GM19395 (cell line): ENCODE data around the gene ATP6AP1.

ENCODE experiments used
- ATAC-seq: cut with Tn5 transposase; IDR thresholded peaks from one replicate; pipeline ENCODE4 v1.9.1; 2021; ENCODE audit warnings: mild to moderate bottlenecking, moderate library complexity; ENCODE audit not compliant: unreplicated experiment

ATP6AP1 gene

DNA sequence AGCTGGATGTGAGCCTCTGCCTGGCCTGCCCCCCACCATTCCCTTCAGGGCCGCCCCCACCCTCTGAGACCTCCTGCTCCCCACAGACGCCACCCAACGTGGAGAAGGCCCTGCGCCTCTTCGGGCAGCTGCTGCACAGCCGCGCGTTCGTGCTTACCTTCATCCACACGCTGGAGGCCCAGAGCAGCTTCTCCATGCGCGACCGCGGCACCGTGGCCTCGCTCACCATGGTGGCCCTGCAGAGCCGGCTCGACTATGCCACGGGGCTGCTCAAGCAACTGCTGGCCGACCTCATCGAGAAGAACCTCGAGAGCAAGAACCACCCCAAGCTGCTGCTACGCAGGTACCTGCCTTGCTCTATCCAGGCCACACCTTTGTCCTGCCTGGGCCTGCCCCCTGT lies 39.7 kb downstream of the ATP6AP1 start:
- ATAC-seq, result no peak

DNA sequence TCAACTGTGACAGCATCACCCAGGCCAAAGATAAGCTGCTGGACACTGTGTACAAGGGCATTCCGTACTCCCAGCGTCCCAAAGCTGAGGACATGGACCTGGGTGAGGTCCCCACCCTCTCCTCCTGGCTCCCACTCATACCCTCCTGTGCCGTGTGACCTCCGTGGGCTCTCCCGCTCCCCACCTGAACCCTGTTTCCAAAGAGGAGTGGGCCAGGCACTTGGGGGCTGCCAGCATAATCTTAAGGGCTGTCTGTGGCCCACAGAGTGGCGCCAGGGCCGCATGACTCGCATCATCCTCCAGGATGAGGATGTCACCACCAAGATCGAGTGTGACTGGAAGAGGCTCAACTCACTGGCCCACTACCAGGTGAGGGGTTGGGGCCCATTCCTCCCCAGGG lies 40.6 kb downstream of the ATP6AP1 start:
- no peak for ATAC-seq

DNA sequence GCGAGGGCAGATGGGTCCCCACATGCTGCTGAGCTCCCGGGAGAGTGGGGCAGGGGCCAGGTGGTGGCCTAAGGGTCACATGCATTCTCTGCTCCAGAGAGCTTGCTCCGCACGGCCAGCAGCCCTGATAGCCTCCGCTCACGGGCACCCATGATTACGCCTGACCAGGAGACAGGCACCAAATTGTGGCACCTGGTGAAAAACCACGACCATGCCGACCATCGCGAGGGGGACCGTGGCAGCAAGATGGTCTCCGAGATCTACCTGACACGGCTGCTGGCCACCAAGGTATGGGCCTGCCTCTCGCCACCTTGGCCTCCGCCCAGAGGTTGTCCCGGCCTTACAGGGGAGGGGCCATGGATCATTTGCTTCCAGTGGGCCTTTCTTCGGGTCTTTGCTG lies 41.4 kb downstream of the ATP6AP1 start:
- no peak for ATAC-seq

DNA sequence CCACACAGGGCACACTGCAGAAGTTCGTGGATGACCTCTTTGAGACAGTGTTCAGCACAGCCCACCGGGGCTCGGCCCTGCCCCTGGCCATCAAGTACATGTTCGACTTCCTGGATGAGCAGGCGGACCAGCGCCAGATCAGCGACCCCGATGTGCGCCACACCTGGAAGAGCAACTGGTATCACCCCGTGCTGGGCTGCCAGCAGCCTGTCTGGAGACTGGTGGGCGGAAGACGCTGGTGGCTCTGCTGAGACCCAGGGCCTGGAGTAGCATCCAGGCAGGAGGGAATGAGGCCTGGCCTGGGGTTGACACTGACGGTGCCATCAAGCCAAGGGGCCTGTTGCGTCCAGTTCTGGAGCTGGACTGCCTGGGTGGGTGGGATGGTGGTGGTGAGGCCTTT lies 42.0 kb downstream of the ATP6AP1 start:
- no peak for ATAC-seq

DNA sequence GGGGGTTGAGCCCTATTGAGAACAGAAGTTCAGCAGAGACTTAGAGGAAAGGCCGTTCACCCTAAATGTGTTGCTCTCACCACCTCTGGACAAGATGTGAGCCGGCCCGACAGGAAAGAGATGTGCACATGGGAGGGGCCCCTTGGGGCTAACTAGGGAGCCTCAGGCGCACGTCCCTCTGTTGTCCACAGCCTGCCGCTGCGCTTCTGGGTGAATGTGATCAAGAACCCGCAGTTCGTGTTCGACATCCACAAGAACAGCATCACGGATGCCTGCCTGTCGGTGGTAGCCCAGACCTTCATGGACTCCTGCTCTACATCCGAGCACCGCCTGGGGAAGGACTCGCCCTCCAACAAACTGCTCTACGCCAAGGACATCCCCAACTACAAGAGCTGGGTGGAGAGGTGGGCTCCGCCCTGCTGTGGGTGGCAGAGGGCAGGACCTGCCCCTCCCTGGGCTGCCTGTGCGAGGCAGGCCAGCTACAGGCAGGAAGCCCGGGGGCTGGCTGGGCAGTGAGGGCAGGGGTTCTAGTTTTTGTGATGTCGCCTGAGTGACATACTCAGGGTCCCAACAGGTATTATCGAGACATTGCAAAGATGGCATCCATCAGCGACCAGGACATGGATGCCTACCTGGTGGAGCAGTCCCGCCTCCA lies 42.6 kb downstream of the ATP6AP1 start:
- ATAC-seq, result no peak

DNA sequence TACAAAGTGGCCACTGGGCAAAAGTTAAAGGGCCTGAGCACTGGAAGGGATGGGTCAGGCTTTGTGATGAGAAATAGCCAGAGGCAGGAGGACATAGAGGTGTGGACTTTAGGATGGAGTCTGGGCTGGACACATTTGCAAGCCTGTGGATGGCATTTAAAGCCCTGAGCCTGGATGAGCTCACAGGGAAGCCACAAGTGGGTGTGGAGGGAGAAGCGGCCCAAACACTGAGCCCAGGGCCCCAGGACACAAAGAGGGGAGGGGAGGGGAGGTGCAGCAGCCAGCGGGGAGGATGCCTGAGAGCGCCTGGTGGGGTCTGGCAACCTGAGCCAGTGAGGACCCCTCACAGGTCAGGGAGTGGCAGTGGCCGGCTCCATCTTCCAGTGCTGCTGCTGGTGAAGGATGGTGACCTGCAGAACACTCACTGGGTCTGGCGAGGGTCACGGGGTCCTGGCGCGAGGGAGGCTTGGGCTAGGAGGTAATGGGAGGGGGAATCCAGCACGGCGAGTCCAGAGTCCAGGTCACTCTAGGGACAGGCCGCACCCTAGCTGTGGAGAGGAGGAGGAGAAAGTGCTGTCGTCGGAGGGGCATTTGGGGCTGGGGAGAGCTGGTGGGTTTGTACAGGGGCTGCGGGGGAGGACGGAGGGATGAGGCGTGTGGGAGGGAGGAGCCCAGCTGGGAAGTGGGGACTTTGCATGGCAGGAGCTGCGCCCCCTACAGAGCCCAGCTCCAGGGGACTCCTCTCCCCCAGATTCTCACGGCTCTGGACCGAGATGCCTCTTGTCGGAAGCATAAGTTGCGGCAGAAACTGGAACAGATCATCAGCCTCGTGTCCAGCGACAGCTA lies 43.6 kb downstream of the ATP6AP1 start:
- no peak for ATAC-seq

DNA sequence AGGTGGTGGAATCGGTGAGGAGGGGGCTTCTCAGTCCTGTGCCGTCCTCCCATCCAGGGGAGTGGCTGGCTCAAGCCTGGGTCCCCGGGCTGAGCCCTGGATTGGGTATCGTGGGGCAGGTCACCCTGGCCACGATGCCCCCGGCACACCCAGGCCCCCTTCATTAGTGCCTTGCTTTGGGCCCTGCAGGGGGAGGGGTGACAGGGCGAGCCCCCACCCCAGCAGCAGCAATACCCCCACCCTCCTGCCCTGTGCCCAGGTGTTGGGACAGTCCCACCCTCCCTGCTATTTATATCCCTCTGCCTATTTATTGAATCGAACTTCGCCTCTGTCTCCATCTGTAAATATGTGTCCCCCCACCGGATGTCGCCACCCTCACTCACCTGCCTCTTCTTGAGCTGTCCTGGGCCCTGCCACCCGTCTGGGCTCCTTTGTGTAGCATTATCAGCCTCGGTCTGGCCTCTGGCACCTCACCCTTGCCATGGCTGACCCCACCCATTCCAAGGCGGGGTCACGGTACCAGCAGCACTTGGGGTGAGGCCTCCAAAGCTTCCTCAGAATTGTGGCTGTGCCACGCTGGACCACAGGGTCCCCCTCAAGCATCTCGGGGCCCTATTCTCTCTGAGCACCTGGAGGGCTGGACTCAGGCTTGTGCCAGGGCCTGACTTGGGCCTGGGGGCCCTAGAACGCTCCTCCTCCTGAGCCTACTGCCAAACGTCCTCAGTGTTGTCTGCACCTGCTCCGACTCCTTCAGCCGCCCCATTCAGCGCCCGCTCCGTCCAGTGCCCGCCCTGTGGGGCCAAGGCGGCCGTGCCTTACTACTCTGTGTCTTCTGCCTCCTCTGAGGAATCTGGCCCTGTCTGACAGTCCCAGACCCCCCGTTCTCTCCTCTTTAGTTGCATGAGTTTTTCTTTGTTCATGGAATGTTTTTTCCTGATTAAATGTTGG lies 44.5 kb downstream of the ATP6AP1 start:
- no peak for ATAC-seq

DNA sequence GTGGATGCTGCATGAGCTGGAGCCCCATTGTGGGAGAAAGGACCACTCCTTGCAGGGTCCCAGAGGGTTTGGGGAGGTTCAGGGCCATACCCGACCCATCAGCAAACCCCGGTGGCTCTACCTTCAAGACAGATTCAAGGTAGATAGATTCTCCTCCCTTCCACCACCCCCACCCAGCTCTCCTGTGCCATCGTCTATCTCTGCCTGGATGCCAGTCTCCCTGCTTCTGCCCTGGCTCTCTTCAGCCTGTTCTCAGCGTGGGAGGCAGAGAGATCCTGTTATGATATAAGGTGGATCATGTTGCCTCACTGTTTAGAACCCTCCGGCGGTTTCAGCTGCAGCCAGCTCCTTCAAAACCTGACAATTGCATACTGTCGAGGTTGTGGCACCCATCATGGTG lies 45.2 kb downstream of the ATP6AP1 start:
- ATAC-seq, result no peak

DNA sequence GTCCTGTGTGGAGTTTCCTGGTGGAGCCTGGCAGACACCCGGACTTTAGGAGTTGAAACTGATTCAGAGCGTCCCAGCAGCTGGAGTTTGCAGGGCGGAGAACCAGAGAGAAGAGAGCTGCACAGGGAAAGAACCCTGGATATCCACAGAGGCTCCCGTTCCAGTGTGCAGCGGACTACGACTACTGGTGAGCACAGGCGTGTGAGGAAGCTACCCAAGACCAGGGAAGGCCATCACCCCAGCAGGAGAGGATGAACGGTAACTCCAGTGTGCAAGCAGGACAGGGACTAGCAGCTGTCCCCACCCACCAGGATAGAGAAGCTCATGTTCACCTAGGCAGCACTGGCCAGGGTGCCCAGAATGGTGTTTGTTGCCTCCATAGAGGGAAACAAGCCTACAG lies 48.3 kb downstream of the ATP6AP1 start:
- no peak for ATAC-seq

DNA sequence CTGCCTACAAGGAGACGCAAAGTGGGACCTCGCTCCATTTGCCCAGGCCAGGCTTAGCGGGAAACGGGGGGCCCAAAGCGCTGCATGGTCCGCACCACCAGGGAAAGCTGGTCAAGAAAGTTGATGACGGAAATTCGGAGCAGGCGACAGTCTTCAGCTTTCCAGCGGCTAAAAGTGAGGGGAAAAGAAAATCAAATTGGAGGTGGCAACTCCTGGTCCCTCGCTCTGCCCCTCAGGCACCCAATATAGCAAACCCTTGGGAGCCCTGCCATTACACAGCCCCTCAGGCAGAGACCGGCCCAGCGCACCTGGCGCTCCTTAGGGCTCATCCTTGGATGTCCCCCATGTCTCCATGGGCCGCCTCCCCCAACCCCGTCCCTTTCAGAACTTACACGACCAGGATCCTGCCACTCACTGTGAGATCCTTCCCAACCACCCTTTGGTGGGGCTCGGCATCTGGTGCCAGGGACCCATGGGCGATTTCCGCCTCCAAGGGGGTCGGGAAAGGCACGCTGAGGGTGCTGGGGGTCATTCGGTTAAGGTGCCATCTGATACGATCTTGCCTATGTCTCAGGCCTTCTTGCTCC lies 49.5 kb downstream of the ATP6AP1 start:
- ATAC-seq, result no peak

DNA sequence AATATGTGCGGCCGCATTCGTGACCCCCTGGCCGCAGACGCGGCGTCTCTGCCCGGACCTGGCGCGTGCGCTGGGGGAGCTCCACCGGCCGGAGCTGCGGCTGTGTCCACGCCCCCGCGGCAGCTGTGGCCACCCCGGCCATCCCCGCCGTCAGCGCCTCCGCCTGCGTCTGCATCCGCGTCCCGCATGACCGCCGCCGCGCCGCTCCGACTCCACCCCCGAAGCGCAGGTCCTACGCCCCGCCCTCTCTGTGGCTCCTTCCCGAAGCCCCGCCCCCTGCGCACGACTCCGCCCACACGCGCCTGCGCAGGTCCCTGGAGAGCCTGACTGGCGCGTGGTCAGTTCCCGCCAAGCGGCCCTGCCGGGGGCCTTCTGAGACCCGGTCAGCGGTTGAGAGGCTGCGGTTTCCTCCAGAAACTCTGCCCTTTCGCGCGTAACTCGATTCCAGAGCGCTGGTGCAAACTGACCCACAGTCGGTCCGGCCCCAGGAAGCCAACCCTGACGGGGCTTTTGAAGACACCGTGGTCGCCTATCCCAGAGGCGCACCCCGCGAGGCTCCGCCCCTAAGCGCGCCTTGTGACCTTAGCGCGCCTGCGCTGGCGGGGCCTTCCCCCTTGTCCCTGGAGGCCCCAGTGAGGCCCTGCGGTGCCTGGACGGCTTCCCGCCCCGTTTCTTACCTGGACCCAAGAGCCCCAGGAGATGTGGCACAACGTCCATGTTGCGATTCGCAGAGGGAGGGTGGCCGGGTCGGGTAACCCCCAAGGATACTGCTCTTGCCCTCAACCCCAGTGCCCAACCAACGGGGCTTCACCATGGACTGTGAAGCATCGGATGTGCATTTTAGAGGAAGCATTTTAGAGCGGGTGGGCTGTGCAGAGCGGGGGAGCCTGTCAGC lies 50.5 kb downstream of the ATP6AP1 start, which contains the start of gene LAGE3:
Gene LAGE3 (minus strand): TSS at position 554 of the 895 bp plus-strand sequence. CDS start 366 bp downstream, at position 188.
- peak; percentile 86 for ATAC-seq

DNA sequence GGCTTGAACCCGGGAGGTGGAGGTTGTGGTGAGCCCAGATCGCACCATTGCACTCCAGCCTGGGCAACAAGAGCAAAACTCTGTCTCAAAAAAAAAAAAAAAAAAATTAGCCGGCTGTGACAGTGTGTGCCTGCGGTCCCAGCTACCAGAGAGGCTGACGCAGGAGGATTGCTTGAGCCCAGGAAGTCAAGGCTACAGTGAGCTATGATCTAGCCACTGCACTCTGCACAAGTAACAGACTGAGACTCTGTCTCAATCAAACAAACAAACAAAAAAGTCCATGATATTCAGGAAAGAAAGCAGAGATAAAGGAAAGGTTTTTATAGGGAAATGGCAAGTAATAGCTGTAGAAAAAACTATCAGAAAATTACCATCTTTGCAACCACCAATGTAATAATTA lies 52.7 kb downstream of the ATP6AP1 start:
- no peak for ATAC-seq

DNA sequence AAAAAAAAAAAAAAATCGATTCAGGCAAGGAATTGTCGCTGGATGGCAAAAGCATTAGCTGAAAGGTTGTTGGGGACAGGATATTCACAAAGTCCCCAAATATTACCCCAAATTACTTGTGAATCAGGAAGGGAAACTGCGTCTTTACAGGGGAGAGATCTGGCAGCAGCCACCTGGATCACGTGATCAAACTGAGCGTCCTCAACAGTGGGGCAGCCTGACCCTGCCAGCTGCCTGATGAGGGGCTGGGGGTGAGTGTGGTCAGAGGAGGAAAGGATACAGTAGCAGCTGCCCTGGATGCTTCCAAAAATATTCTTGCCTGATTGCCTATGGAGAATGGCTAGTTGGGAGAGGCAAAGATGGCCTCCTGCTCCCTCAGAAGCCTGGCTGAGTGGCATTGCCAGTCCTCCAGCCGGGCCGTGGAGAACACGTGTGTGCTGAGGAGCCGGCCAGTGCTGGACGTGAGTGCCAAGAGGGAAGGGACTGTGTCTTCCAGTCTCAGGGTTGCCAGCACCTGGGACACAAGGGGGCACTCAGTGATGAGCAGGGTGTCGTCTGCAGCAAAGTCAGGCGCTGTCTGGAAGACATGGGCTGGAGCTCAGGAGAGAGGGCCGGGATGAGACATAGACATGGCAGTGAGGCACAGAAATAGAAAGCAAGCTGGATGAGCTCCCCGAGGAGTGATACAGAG lies 53.6 kb downstream of the ATP6AP1 start:
- no peak for ATAC-seq

DNA sequence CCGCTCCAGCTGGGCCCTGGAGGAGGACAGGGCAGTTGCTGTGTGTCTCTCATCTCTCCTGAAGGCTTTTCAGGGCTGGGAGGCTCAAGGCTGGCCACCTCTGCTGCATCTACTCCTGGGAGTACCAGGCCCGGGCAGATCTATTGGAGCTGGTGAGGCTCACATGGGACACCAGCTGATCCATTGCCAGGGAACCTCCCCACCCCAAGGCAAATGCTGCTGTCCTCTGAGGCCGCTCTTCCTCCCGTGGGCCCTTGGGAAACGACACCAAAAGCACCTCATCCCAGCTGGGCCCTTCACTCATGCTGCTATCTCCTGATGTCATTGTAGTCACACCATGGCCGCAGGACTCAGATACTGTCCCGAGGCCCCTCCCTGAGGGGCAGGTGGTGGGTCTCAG lies 54.3 kb downstream of the ATP6AP1 start:
- no peak for ATAC-seq

DNA sequence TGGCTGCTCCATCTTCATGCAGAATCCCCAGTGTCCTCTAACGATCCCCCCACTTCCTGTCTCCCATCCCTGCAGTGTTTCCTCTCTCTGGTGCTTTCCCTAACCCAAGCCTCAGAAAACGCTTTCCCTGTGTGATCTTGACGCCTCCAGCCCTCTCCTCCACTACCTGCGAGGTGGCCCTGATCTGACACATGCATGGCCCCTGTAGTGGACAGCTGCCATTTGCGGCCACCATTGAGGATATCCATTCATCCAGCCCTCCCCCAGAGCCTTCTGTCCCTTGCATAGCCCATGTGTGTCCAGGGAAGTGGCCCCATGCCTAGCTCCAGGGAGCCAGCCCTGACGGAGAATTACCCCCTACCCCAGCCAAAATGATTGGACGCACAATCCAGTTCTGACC lies 54.8 kb downstream of the ATP6AP1 start:
- no peak for ATAC-seq

DNA sequence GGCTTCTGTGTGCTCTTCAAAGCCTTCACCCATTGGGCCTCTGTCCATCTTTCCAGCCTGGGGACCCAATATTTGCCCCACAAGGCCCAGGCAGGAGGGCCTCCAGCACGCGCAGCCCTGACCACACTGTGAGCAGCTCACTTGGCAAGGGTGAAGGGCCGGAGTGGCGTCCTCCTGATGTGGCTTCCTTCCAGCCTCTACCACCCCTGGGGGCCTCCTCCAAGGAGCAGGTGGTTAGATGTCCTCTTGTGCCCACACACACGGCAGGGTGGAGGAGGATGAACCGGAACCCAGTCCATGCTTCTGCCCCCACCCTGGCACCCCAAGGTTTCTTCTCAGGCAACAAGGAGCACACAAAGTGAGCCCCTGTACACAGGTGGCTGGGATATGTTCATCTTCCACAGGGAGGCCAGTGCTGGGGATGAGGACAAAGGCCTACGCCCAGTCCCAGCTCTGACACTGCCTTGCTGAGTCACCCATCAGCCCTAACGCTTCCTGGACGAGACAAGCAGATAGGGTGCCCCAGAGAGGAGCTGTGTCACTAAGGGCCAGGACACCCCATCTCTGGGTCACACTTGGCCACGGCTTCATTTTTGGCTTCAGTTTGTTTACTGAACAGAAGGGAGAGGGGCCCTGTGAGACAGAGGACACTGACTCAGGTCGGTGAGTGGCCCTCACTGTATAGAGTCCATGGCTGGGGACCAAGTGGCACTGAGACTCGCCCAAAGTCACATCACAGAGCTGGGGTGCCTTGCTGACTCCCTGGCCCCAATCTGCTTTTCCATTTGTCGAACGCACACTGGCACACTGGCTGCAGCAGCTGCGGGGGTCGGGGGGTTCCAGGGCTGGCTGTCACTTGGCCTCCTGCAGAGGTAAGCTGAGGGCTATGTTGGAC lies 56.0 kb downstream of the ATP6AP1 start:
- ATAC-seq, result no peak

DNA sequence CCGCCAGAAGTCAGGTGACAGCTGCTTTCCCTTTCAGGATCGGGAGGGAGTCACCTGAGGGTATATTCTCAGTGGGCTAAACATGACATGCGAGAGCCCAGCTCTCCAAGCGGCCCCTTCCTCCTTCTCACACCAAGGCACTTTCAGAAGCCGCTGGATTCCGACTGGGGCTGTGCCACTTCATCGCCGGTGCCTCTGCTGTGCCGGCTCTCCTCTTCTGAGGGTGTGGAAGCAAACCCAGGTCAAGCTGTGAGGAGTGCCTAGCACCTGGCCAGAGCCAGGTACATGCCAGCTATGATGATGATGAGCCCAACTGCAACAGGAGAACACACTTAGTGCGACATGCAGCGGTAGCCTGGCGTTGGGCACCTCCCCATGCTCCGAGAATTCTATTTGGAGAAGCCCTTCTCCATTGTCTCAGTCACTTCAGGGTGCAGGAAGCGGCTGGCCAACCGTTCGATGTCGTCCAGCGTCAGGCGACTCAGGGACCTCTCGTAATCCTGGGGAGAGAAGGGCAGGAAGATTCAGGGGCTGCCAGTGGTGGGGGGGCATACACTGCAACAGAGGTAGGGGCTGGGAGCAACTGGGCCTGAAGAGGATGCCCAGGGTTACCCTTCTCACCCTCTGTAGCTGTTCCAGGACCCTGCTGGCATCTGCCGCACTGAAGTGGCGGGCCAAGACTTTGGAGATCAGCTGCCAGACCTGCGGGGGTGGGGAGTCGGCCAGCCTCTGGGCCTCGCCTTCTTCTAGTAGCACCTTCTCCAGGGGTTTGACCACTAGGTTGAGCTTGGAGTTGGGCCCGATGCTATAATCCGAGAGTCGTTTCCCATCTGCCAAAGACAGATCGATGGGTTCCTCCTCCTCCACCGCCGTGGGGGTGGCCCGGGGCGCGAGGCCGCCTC lies 56.9 kb downstream of the ATP6AP1 start:
- ATAC-seq, result no peak
